ENCODE results near the gene NFATC2. TPM values are rescaled to one million over a fixed set of nuclear protein-coding genes. Genes with fewer than 3 reads are reported as not detected.

NFATC2 gene
- total RNA-seq, 1 donor from 2014 or later: 1.9 TPM

DNA sequence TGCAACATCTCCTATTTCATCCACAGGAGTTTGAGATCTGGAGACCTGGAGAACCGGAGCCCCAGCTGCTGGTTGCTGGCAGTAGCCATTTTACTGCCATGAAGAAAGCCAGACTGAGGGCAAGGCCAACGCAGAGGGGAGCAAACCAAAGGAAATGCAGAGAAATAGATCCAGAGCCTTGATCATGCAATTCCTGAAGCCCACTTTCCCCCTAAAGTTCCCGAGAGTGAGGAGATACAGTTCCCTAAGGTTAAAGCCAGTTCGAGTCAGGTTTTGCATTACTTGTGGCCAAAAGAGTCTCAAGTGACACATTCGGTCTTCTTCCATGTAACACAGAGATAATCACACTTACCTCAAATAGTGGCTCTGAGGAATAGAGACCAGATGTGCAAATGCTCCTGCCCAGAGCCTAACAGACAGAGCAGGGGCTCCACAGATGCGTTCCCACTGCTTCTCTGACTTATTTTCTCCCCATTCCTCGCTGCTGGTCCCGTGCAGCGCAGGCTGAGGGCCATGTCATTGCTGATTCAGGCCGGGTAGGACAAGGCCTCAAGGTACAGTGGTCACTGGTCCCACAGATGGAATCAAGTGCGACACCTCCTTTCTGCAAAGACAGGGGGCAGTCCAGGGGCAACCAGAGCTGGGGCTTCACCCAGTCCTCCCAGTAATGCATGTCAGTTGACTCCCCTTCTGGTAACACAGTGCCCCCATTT lies 35.1 kb upstream of the NFATC2 start:
- no peak for DNase-seq (ENCODE audit: low read depth)
- TF ChIP-seq, protein P1, sequence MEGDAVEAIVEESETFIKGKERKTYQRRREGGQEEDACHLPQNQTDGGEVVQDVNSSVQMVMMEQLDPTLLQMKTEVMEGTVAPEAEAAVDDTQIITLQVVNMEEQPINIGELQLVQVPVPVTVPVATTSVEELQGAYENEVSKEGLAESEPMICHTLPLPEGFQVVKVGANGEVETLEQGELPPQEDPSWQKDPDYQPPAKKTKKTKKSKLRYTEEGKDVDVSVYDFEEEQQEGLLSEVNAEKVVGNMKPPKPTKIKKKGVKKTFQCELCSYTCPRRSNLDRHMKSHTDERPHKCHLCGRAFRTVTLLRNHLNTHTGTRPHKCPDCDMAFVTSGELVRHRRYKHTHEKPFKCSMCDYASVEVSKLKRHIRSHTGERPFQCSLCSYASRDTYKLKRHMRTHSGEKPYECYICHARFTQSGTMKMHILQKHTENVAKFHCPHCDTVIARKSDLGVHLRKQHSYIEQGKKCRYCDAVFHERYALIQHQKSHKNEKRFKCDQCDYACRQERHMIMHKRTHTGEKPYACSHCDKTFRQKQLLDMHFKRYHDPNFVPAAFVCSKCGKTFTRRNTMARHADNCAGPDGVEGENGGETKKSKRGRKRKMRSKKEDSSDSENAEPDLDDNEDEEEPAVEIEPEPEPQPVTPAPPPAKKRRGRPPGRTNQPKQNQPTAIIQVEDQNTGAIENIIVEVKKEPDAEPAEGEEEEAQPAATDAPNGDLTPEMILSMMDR (conservative IDR thresholded peaks at IDR 0.05; ENCODE audit: low read depth, low read length): no peak
- no peak overlapping the region for H3K4me3 ChIP-seq (ENCODE audit: low read depth, low read length)

DNA sequence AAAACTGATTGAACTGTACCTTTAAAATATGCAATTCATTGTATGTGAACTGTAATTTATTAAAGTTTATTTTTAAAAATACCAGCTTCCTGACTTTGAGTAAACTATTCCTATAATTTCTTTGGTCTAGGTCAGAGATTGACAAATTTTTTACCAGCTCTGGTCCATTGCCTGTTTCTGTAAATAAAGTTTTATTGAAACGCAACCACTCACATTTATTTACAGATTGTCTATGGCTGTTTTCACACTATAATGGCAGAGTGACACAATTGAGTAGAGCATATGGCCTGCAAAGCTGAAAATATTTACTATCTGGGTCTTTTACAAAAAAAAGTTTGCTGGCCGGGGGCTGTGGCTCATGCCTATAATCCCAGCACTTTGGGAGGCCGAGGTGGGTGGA lies 33.0 kb upstream of the NFATC2 start:
- H3K4me3 ChIP-seq (ENCODE audit: low read depth, low read length): no peak overlapping the region
- no peak for DNase-seq (ENCODE audit: low read depth)
- TF ChIP-seq, protein P1 (conservative IDR thresholded peaks at IDR 0.05; ENCODE audit: low read depth, low read length): no peak

DNA sequence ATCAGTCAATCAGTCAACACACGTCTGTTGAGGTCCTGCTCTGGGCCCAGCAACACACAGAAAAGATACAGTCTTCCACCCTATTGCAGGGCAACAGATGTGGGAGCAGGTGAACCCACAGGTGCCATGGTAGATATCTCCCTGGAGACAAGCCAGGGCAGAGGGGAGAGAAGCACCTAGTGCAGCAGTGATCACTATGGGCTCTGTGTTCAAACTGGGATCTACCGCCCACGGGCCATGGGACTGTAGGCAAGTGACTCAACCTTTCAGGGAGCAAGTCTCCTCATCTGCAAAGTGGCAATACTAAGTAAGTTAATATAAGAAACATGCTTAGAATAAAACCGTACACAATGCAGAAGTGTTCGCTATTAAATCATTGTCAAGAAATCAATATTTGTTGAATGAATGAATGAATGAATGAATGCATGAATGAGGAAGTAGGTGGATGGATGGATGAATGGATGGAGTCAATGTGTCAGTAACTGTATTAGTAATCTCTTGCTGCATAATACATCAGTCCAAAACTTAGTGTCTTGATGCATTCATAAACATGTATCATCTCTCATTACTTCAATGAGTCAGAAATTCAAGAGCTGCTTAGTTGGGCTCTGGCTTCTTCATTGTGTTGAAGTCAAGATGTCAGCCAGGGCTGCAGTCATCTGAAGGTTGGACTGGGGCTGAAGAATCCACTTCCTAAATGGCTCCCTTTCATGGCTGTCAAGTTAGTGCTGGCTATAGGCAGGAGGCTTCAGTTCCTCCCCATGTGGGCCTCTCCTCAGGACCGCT lies 31.9 kb upstream of the NFATC2 start:
- no peak overlapping the region for H3K4me3 ChIP-seq (ENCODE audit: low read depth, low read length)
- TF ChIP-seq, protein P1 (conservative IDR thresholded peaks at IDR 0.05; ENCODE audit: low read depth, low read length): no peak
- DNase-seq (ENCODE audit: low read depth): no peak

DNA sequence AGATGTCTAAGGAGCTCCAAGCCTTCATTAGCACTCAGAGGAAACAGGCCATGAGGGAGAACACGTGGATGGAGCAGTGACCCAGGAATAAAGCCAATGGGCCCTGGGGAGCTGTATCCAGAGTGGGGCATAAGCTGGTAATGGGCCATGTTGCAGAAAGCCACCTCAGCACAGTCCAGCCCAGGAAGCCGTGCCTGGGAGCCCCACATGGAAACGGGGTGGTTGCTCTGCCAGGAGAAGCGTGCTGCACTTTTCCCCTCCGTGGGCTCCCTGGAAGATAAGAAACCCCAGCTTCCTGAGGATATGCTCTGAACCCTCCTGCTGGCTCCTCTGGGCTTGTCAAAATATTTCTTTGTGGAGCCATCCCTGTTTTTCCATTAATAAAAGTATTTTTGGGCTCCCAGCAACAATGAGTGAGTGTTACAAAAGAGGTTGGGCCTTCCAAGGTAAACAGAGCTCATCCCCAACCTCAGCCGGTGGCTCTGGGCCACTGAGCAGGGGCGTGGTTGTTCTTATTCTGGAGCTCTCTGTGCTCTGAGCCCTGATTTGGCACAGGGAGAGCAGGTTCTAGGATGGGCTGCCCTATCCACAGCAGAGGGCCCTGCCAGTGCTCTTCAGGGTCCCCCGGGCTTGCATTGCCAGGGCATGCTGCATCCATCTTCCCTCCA lies 31.2 kb upstream of the NFATC2 start:
- no peak for DNase-seq (ENCODE audit: low read depth)
- H3K4me3 ChIP-seq (ENCODE audit: low read depth, low read length): no peak overlapping the region
- TF ChIP-seq, protein P1 (conservative IDR thresholded peaks at IDR 0.05; ENCODE audit: low read depth, low read length): no peak

DNA sequence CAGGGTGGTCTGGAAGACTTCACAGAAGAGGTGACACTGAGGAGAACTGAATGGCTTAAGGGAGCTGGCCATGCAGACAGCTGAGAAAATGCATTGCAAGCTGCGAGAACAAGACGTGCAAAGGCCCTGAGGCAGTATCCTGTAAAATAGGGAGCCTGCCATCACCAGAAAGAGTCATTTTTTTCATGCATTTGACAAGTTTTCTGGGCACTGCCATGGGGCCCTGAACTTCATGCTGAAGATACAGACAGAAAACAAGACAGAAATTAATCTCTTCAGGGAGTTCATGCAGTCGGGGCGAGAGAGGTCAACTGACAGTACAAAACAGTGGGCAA lies 28.9 kb upstream of the NFATC2 start:
- TF ChIP-seq, protein P1 (conservative IDR thresholded peaks at IDR 0.05; ENCODE audit: low read depth, low read length): no peak
- H3K4me3 ChIP-seq (ENCODE audit: low read depth, low read length): no peak overlapping the region
- DNase-seq (ENCODE audit: low read depth): no peak

DNA sequence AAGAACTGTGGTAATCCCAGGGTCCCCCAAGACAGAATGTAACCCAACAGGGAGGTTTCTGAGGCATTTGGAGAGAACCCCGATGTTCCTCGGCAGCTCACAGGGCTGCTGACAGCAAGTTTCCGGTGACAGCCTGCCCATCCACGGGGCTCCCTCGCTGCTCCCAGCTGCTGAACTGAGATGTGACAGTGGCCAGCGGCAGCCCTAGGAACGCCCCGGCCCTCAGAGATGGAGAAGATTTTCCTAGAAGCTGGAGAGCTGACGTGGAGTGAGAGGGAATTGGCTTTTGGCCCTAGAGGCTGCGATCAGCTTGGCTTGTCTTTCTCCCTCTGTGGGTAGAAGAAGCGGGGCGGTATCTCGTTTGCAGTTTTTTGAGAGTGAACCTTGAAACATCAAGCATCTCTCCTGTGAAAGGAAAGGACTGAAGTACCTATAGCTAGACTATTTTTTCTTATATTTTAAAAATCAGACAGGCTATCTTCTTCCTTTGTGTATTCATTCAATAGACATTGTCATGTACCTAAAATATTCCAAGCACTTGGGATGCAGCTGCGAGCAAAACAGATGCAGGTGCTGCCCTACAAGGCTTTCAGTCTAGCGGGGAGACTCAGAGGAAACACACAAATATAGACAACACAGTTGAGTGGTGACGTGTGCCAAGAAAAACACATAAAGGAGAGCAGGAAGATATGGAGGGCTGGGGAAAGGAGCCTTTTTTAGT lies 28.4 kb upstream of the NFATC2 start:
- TF ChIP-seq, protein P1 (conservative IDR thresholded peaks at IDR 0.05; ENCODE audit: low read depth, low read length): no peak
- no peak for DNase-seq (ENCODE audit: low read depth)
- H3K4me3 ChIP-seq (ENCODE audit: low read depth, low read length): no peak overlapping the region

Measured in epithelial cell of proximal tubule (primary cell).